NCI-H748 (cell line): Measurements from ENCODE around the gene FYB1.

Source experiments
- DNase-seq: peaks from one replicate; lab custom pipeline; 2025; ENCODE audit not compliant: unreplicated experiment; lab: John Stamatoyannopoulos, UW

Gene FYB1

GRCh38 chr5:39164529-39165402 lies 54.6 kb downstream of the FYB1 start:
- DNase-seq: no peak

- peak; percentile 26 for DNase-seq
Observed at GRCh38 chr5:39164016-39164415, 55.3 kb downstream of the FYB1 start.

DNA sequence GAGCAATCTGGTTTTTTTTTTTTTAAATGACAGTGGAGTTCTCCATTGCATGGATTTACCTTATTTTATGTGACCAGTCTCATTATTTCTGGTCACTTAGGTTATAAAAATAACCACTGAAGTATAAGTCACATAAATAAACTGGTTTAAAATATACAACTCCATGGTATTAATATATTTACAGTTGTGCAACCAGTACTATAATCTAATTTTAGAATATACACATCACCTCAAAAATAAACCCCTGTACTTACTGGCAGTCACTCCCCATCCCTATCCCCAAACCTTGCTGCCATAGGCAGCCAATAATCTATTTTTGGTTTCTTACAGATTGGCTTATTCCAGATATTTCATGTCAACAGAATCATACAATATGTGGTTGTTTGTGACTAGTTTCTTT lies 57.8 kb downstream of the FYB1 start:
- no peak for DNase-seq

- DNase-seq: no peak
Observed at GRCh38 chr5:39160576-39161213, 58.7 kb downstream of the FYB1 start.

DNA sequence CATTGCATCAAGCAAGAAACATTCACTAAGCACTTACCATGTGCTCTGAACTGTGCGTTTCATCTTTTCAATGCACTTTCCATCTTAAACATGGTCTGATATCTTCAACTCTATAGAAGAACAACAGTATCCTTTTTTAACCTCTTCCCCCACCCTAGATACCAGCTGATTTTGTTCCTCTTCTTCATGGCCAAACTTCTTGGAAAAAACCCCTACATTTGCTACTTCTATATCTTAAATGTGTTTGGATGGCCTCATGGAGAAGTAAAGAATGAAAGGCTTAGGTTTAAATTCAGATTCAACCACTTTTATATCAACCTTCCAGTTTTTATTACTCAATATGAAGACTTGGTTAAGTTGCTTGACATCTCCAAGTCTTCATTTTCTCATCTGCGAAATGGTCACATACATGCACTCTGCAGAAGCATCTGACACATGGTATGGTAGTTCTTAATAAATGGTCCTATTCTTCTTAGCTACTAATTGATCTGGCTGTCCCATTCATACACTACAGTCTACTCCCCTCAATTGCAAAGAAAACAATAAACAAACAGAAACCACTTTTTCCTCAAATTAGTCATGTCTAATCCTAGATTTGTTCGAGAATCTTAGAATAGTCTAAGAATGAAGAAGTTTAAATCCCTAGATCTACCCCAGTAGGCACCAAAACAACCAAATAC lies 59.4 kb downstream of the FYB1 start:
- DNase-seq: no peak

DNA sequence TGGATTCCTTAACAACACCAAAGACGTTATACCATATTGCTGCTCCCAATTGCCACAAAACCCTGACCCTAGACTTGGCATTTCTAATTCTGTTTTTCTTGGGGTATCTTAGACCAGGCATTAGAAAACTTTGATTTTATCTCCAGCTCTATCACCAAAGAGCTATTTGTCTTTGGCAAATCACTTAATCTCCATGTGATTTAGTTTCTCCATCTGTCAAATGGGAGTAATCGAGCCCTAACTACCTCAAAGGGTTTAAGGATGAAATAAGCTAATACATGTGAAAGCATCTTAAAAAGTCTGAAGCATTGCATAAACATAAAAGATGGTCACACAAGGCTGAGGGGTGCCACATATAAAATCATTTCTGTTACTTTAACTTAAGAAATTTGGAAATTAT lies 60.6 kb downstream of the FYB1 start:
- DNase-seq: no peak

- no peak for DNase-seq
Observed at GRCh38 chr5:39158127-39158593, 61.2 kb downstream of the FYB1 start.

DNA sequence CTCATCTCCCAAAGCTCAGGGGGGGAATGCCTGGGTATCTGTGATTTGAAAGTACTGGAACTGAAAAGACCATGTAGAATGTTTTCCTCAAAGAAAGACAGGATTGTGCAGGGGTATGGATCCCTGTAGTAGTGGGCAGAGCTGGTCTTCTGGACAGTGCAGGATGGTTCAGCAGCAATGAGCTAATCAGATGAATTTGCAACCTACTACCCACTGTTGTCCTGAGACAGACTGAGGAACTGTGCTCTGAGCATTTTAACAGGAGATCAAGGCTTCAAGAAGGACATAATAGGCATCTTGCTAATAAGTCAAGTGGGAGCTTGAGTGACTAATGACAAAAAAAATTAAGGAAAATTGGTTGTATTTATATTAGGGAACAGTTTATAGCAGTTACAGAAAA lies 61.7 kb downstream of the FYB1 start:
- no peak for DNase-seq

GRCh38 chr5:39156082-39156481 lies 63.3 kb downstream of the FYB1 start:
- no peak for DNase-seq

GRCh38 chr5:39151745-39152144 lies 67.6 kb downstream of the FYB1 start:
- DNase-seq: no peak

GRCh38 chr5:39149966-39150365 lies 69.4 kb downstream of the FYB1 start:
- DNase-seq: no peak

DNA sequence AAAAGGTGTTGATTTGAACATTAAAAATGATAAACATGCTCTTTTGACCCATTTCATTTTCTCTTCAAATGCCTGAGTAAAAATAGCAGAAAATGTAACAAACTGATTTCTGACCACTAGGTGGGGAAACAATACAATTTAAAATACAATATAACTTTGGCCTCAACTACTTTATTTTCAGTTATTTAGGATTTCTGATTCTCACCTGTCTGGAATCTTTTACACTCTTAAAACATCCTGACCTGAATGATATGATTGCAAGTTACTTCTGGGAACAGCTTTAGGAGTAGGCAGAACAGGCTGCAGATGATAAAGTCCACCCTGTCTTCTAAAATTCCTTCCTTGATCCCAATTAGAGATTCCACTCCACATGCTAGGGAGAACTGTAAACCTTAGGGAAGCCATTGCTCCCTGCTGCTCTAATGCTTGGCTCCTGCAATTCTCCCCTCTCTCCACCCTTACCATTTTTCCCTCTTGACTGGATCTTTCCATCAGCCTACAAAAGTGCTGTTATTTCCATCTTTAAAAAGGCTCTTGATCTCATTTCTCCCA lies 70.3 kb downstream of the FYB1 start:
- no peak for DNase-seq

DNA sequence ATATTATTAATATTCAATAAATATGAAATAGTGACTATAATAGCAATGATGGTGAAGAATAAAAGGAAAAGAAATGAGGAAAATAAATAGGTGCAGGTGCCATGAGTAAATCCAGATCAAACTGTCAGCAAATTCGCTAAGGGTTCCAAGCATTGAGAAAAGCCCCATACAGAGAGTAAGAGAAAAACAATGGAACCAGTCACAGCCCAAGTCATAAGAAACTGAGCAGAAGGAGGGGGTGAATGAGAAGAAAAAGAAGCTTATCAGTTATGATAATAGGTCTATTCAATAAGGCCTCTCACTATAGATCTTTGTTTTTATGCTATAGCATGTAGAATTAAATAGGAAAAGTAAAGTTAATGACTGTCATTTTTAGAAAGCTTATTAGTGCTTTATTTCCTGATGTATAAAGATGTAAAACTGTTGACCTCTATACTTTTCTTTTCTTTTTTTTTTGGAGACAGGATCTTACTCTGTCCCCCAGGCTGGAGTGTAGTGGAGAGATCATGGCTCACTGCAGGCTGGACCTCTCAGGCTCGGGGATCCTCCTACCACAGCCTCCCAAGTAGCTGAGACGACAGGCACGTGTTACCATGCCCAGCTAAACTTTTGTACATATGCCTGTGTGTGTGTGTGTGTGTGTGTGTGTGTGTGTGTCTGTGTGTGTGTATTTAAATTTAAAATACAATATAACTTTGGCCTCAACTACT lies 72.4 kb downstream of the FYB1 start:
- no peak for DNase-seq

GRCh38 chr5:39143151-39143860 lies 76.1 kb downstream of the FYB1 start:
- no peak for DNase-seq

GRCh38 chr5:39140558-39141168 lies 78.7 kb downstream of the FYB1 start:
- no peak for DNase-seq

- no peak for DNase-seq
Observed at GRCh38 chr5:39138892-39139291, 80.5 kb downstream of the FYB1 start.

DNA sequence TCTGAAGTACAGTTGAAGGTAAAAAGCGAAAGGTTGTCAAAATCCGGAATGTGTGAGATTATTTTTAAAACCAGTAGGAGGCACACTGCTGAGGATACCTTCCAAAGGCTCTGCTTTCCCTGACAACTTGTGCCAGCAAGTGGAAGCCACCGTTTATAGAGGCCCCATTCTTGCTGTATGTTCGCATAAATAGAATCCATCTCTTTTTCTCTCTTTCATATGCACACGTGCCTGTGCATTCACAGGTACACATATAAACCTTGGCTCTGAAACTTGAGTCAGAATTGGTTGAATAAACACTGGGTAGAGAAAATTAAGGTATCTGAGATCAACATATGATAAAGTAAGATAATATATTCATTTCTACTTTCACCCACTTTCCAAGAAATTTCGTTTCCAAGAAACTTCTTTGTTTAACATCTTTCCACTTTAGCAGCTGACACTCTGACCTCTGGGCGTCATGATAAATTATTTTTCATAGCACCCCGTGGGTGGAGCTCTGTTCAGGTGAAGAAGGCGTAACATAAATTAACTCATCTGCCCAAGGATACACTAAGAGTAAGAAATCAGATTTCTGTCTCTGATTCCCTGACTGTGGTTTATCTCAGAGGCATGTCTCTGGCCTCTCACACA lies 81.4 kb downstream of the FYB1 start:
- DNase-seq: peak; percentile 27

DNA sequence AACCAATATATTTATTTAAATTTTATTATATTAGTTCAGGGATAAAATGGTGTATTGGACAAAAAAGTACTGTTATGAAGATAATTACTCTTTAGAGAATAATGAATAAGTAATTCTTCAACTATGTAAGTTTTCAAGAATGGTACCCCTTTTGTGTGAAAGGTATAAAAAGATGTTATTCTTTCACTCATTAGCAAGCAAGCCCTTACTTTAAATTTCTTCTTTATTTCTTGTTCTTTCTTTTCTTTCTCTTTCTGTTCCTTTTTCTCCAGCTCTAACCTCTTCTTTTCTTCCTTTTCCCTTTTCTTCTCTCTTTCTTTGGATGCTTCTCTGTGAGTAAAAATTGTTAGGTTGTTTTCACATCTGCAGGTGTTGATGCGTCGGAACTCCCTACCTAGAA lies 82.0 kb downstream of the FYB1 start:
- no peak for DNase-seq

- no peak for DNase-seq
Observed at GRCh38 chr5:39132792-39133191, 86.6 kb downstream of the FYB1 start.

GRCh38 chr5:39132128-39132447 lies 87.3 kb downstream of the FYB1 start:
- no peak for DNase-seq
